Neuronal stem cell (in vitro differentiated cells): ENCODE measurements around the gene RABIF.
"Not testable (repeated sequence)": the region's sequence is repeated elsewhere in the genome, so short reads cannot be mapped to it uniquely, and the experiment has no call there.

ENCODE experiments used
- DNase-seq: peaks from one replicate; pipeline ENCODE4 v3.0.0-alpha.2; 2013; ENCODE audit warnings: low spot score
- H2AFZ ChIP-seq: one replicate; pipeline ENCODE4 v1.6.1; 2013; ENCODE audit warnings: mild to moderate bottlenecking, low read length, inconsistent platforms
- H2AK5ac ChIP-seq: 2 replicates; pipeline ENCODE4 v1.6.1; 2013; ENCODE audit warnings: low read depth, mild to moderate bottlenecking, inconsistent platforms, low read length, moderate library complexity, mixed read lengths
- H2BK120ac ChIP-seq: 2 replicates; pipeline ENCODE4 v1.6.1; 2013; ENCODE audit warnings: low read depth, mild to moderate bottlenecking, inconsistent platforms, low read length, moderate library complexity, mixed read lengths
- H2BK12ac ChIP-seq: one replicate; pipeline ENCODE4 v1.6.1; 2013; ENCODE audit warnings: low read length, inconsistent platforms
- H2BK15ac ChIP-seq: 2 replicates; pipeline ENCODE4 v1.6.1; 2013; ENCODE audit warnings: mild to moderate bottlenecking, low read length, inconsistent platforms, mixed read lengths
- H2BK5ac ChIP-seq: one replicate; pipeline ENCODE4 v1.6.1; 2013; ENCODE audit warnings: inconsistent platforms, mild to moderate bottlenecking, low read length, moderate library complexity
- H3K14ac ChIP-seq: one replicate; pipeline ENCODE4 v1.6.1; 2013; ENCODE audit warnings: low read length, inconsistent platforms
- H3K18ac ChIP-seq: 2 replicates; pipeline ENCODE4 v1.6.1; 2013; ENCODE audit warnings: low read length, inconsistent platforms
- H3K23ac ChIP-seq: 2 replicates; pipeline ENCODE4 v1.6.1; 2013; ENCODE audit warnings: low read depth, mild to moderate bottlenecking, mixed read lengths, low read length, inconsistent platforms; ENCODE audit not compliant: poor library complexity
- H3K27ac ChIP-seq: replicated peaks from 3 replicates; pipeline ENCODE4 v1.5.1; 2013; ENCODE audit warnings: low read length, inconsistent platforms
- H3K27me3 ChIP-seq, 3 experiments: 2 replicates each; pipeline ENCODE4 v1.6.1; 2013; ENCODE audit warnings: low read length in 3 of 3, mild to moderate bottlenecking in 2 of 3, inconsistent platforms in 1 of 3, low read depth in 1 of 3, mixed read lengths in 1 of 3, moderate library complexity in 1 of 3; ENCODE audit not compliant: control insufficient read depth in 3 of 3, insufficient read depth in 3 of 3
- H3K36me3 ChIP-seq, 2 donors: replicated peaks in 1 of 2; 2 replicates each; pipeline ENCODE4 v1.6.1; 2013; ENCODE audit warnings: low read length in 2 of 2; ENCODE audit not compliant: control insufficient read depth in 2 of 2, insufficient read depth in 2 of 2
- H3K4ac ChIP-seq: 2 replicates; pipeline ENCODE4 v1.6.1; 2013; ENCODE audit warnings: inconsistent platforms, mild to moderate bottlenecking, low read length, moderate library complexity
- H3K4me1 ChIP-seq, 2 donors: 1 replicate in 1 of 2; 2 replicates in 1 of 2; pipeline ENCODE4 v1.6.1; 2013; ENCODE audit warnings: low read length in 2 of 2, low read depth in 1 of 2; ENCODE audit not compliant: control insufficient read depth in 2 of 2, insufficient read depth in 1 of 2
- H3K4me2 ChIP-seq: one replicate; pipeline ENCODE4 v1.6.1; 2013; ENCODE audit warnings: mild to moderate bottlenecking, low read length, inconsistent platforms; ENCODE audit not compliant: insufficient read depth, poor library complexity, severe bottlenecking
- H3K4me3 ChIP-seq, 2 donors: 2 replicates each; pipeline ENCODE4 v1.5.1; 2013; ENCODE audit warnings: low read length in 2 of 2, mild to moderate bottlenecking in 2 of 2, inconsistent platforms in 1 of 2, moderate library complexity in 1 of 2
- H3K79me1 ChIP-seq: one replicate; pipeline ENCODE4 v1.6.1; 2013; ENCODE audit warnings: low read depth, mild to moderate bottlenecking, inconsistent platforms, low read length, moderate library complexity
- H3K9ac ChIP-seq: one replicate; pipeline ENCODE4 v1.6.1; 2013; ENCODE audit warnings: mild to moderate bottlenecking, low read depth, low read length, inconsistent platforms; ENCODE audit not compliant: poor library complexity
- H3K9me3 ChIP-seq, 2 donors: replicated peaks in 1 of 2; 2 replicates each; pipeline versions ENCODE3 to v1.6.1; 2013; ENCODE audit warnings: low read length in 2 of 2, mild to moderate bottlenecking in 2 of 2, inconsistent platforms in 1 of 2, low read depth in 1 of 2, mixed read lengths in 1 of 2, moderate library complexity in 1 of 2; ENCODE audit not compliant: control insufficient read depth in 2 of 2, insufficient read depth in 1 of 2
- H4K8ac ChIP-seq: one replicate; pipeline ENCODE4 v1.6.1; 2013; ENCODE audit warnings: low read depth, mild to moderate bottlenecking, inconsistent platforms, low read length, moderate library complexity
- H4K91ac ChIP-seq: one replicate; pipeline ENCODE4 v1.6.1; 2013; ENCODE audit warnings: low read length, low read depth, mild to moderate bottlenecking, inconsistent platforms; ENCODE audit not compliant: poor library complexity
- WGBS, 2 donors: extraction: QIAGEN DNeasy Blood & Tissue Kit; methylation state at CpG; one replicate each; pipeline ENCODE4 v1.1.7; 2013; ENCODE audit warnings: missing lambda C conversion rate in 2 of 2, mixed read lengths in 1 of 2; ENCODE audit not compliant: insufficient read length in 2 of 2, insufficient replicate concordance in 1 of 2; ENCODE audit errors: extremely low coverage in 2 of 2; 5-methylcytosine and 5-hydroxymethylcytosine counted together

Gene RABIF

DNA sequence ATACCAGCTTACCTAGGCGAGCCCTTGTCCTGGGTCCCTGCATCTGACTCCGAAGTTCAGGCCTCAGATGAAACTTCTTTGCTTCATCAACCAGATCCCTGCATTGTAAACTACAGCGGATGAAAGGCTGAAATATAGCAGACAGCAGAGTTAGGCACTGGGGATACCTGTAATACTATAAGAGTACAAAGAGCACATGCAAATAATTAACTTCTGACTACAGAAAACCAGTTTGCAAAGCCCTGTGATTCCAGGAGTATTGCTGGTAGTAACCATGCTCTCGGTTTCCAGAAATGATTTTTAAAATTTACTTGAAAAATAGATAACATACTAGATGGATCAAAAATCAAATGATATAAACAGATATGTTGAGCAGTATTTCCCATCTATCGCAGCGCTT is 20.0 kb upstream of the RABIF start:
- H3K79me1 ChIP-seq: no peaks in the 10 kb centered on the region
- no peak overlapping the region for H2BK15ac ChIP-seq
- H3K27me3 ChIP-seq: no peaks in the 10 kb centered on the region
- H3K36me3 ChIP-seq: peaks cover 14 to 88% of the 10 kb centered on the region in 2 donors
- H4K8ac ChIP-seq: no peak overlapping the region
- no peak overlapping the region for H4K91ac ChIP-seq
- no CpG with 5 or more reads among the region's 6 CpGs for WGBS, 2 donors
- no peak overlapping the region for H3K23ac ChIP-seq
- no peak overlapping the region for H3K4me2 ChIP-seq
- no peak overlapping the region for H2BK5ac ChIP-seq
- H3K18ac ChIP-seq: no peak overlapping the region
- no peak for DNase-seq
- no peak overlapping the region for H2BK120ac ChIP-seq
- H3K4ac ChIP-seq: no peak overlapping the region
- no peak overlapping the region for H3K14ac ChIP-seq
- H2AFZ ChIP-seq: no peak overlapping the region
- no peak overlapping the region for H3K27ac ChIP-seq
- no peak overlapping the region for H2BK12ac ChIP-seq
- H3K9ac ChIP-seq: no peak overlapping the region
- H3K4me1 ChIP-seq: no peaks in the 10 kb centered on the region
- H3K4me3 ChIP-seq: no peak overlapping the region
- no peaks in the 10 kb centered on the region for H3K9me3 ChIP-seq
- H2AK5ac ChIP-seq: no peak overlapping the region

DNA sequence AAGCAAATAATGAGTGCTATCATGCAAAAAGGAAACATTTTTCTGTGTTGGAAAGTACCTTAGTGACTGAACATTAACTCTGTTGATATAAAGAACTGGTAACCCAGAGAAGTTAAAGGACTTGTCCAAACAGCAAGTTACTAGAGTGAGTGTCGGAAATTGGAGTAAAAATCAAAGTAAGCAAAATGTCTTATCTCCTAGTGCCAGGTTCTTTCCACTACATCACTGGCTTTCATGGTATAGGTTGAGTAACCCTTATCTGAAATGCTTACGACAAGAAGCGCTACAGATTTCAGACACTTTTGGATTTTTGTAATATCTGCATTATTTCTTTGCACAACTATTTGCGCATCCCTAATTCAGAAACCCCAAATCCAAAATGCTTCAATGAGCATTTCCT is 16.4 kb upstream of the RABIF start:
- no peak overlapping the region for H3K27ac ChIP-seq
- no peak overlapping the region for H2BK15ac ChIP-seq
- no peak overlapping the region for H3K4me3 ChIP-seq

DNA sequence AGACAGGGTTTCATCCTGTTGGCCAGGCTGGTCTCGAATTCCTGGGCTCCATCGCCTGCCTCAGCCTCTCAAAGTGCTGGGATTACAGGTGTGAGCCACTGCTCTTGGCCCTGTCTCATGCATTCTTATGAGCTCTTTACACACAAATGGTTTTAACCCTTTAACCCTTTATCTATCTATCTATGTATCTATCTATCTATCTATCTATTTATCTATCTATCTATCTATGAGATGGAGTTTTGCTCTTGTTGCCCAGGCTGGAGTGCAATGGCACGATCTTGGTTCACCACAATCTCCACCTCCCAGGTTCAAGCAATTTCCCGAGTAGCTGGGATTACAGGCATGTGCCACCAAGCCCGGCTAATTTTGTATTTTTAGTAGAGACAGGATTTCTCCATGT is 14.9 kb upstream of the RABIF start:
- H2BK5ac ChIP-seq, H2BK120ac ChIP-seq, DNase-seq, H3K14ac ChIP-seq, H2BK12ac ChIP-seq, H4K8ac ChIP-seq, H3K9ac ChIP-seq, H3K79me1 ChIP-seq, H2AK5ac ChIP-seq, H3K18ac ChIP-seq, H2AFZ ChIP-seq, H3K4me2 ChIP-seq, H3K4me1 ChIP-seq, H4K91ac ChIP-seq, H3K9me3 ChIP-seq, H3K27me3 ChIP-seq, H3K4ac ChIP-seq, H2BK15ac ChIP-seq, H3K23ac ChIP-seq, H3K27ac ChIP-seq, H3K4me3 ChIP-seq: not testable (repeated sequence)
- peaks cover 2 to 78% of the 10 kb centered on the region in 2 donors for H3K36me3 ChIP-seq
- no CpG with 5 or more reads among the region's 5 CpGs for WGBS, 2 donors

More for the DNA sequence above, 16.4 kb upstream of the RABIF start:
- Histone ChIP-seq H2BK5ac (no peak overlapping the region), H2AK5ac (no peak overlapping the region), H3K4me2 (no peak overlapping the region), H3K4ac (no peak overlapping the region), H3K9ac (no peak overlapping the region), H2AFZ (no peak overlapping the region), H4K8ac (no peak overlapping the region), H3K14ac (no peak overlapping the region), H3K27me3 (no peaks in the 10 kb centered on the region), H2BK12ac (no peak overlapping the region), H3K36me3 (peaks cover 3 to 80% of the 10 kb centered on the region in 2 donors), H3K4me1 (no peaks in the 10 kb centered on the region), H2BK120ac (no peak overlapping the region), H3K9me3 (no peaks in the 10 kb centered on the region), H3K23ac (no peak overlapping the region), H3K79me1 (no peaks in the 10 kb centered on the region), H3K18ac (no peak overlapping the region), H4K91ac (no peak overlapping the region)
- DNase-seq: no peak
- no CpG with 5 or more reads among the region's 4 CpGs for WGBS, 2 donors

DNA sequence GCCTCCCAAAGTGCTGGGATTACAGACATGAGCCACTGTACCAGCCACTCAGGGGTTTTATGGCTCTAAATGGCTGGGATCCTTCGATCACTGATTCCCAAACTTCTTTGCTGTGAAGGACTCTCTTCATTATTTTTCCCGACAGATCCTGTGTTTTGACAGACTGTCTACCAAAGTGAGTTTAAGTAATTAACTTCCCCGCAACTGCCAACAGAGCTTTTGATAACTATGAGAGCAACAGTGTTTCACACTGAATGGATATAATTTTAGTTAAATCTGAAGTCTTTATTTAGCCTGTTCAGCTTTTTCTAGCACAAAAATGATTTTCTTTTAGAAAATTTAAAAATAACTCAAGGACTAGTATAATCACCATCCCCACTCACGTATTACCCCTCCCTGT is 12.6 kb upstream of the RABIF start:
- Histone ChIP-seq H2AK5ac (no peak overlapping the region), H3K4me3 (no peak overlapping the region), H2BK12ac (no peak overlapping the region), H3K27me3 (no peaks in the 10 kb centered on the region), H2BK5ac (no peak overlapping the region), H3K9me3 (no peaks in the 10 kb centered on the region), H3K18ac (no peak overlapping the region), H3K4me2 (no peak overlapping the region), H3K27ac (no peak overlapping the region), H3K9ac (no peak overlapping the region), H3K79me1 (no peaks in the 10 kb centered on the region), H3K4me1 (no peaks in the 10 kb centered on the region), H2AFZ (no peak overlapping the region), H4K8ac (no peak overlapping the region), H4K91ac (no peak overlapping the region), H2BK120ac (no peak overlapping the region), H2BK15ac (no peak overlapping the region), H3K23ac (no peak overlapping the region), H3K36me3 (peaks cover 1 to 81% of the 10 kb centered on the region in 2 donors), H3K4ac (no peak overlapping the region), H3K14ac (no peak overlapping the region)
- no CpG with 5 or more reads among the region's 4 CpGs for WGBS, 2 donors
- DNase-seq: no peak
